ENCODE data around the gene SMAD3.

- TF ChIP-seq, protein P1, sequence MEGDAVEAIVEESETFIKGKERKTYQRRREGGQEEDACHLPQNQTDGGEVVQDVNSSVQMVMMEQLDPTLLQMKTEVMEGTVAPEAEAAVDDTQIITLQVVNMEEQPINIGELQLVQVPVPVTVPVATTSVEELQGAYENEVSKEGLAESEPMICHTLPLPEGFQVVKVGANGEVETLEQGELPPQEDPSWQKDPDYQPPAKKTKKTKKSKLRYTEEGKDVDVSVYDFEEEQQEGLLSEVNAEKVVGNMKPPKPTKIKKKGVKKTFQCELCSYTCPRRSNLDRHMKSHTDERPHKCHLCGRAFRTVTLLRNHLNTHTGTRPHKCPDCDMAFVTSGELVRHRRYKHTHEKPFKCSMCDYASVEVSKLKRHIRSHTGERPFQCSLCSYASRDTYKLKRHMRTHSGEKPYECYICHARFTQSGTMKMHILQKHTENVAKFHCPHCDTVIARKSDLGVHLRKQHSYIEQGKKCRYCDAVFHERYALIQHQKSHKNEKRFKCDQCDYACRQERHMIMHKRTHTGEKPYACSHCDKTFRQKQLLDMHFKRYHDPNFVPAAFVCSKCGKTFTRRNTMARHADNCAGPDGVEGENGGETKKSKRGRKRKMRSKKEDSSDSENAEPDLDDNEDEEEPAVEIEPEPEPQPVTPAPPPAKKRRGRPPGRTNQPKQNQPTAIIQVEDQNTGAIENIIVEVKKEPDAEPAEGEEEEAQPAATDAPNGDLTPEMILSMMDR (IDR thresholded peaks at IDR 0.05; ENCODE audit: low read depth, low read length, missing input control): no peak
- TF ChIP-seq EGR1 (IDR thresholded peaks at IDR 0.05; ENCODE audit: low read depth in 2 of 2) (no peak), SP1 (IDR thresholded peaks at IDR 0.05) (no peak), GABPA (IDR thresholded peaks at IDR 0.05 in 1 of 2, conservative IDR thresholded peaks at IDR 0.05 in 1 of 2) (no peak), TAF1 (conservative IDR thresholded peaks at IDR 0.05) (no peak), FOXA1 (IDR thresholded peaks at IDR 0.05) (no peak), RAD21 (IDR thresholded peaks at IDR 0.05) (no peak)
- TF ChIP-seq, protein P2, sequence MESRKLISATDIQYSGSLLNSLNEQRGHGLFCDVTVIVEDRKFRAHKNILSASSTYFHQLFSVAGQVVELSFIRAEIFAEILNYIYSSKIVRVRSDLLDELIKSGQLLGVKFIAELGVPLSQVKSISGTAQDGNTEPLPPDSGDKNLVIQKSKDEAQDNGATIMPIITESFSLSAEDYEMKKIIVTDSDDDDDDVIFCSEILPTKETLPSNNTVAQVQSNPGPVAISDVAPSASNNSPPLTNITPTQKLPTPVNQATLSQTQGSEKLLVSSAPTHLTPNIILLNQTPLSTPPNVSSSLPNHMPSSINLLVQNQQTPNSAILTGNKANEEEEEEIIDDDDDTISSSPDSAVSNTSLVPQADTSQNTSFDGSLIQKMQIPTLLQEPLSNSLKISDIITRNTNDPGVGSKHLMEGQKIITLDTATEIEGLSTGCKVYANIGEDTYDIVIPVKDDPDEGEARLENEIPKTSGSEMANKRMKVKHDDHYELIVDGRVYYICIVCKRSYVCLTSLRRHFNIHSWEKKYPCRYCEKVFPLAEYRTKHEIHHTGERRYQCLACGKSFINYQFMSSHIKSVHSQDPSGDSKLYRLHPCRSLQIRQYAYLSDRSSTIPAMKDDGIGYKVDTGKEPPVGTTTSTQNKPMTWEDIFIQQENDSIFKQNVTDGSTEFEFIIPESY (IDR thresholded peaks at IDR 0.05): no peak
- TF ChIP-seq, protein P3, sequence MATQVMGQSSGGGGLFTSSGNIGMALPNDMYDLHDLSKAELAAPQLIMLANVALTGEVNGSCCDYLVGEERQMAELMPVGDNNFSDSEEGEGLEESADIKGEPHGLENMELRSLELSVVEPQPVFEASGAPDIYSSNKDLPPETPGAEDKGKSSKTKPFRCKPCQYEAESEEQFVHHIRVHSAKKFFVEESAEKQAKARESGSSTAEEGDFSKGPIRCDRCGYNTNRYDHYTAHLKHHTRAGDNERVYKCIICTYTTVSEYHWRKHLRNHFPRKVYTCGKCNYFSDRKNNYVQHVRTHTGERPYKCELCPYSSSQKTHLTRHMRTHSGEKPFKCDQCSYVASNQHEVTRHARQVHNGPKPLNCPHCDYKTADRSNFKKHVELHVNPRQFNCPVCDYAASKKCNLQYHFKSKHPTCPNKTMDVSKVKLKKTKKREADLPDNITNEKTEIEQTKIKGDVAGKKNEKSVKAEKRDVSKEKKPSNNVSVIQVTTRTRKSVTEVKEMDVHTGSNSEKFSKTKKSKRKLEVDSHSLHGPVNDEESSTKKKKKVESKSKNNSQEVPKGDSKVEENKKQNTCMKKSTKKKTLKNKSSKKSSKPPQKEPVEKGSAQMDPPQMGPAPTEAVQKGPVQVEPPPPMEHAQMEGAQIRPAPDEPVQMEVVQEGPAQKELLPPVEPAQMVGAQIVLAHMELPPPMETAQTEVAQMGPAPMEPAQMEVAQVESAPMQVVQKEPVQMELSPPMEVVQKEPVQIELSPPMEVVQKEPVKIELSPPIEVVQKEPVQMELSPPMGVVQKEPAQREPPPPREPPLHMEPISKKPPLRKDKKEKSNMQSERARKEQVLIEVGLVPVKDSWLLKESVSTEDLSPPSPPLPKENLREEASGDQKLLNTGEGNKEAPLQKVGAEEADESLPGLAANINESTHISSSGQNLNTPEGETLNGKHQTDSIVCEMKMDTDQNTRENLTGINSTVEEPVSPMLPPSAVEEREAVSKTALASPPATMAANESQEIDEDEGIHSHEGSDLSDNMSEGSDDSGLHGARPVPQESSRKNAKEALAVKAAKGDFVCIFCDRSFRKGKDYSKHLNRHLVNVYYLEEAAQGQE (IDR thresholded peaks at IDR 0.05): no peak
These were observed 12.3 kb downstream of the SMAD3 start for GRCh38 chr15:67077641-67078215.

Measured in liver (tissue), 3 donors.